Measurements from ENCODE around the gene SCCPDH.

DNA sequence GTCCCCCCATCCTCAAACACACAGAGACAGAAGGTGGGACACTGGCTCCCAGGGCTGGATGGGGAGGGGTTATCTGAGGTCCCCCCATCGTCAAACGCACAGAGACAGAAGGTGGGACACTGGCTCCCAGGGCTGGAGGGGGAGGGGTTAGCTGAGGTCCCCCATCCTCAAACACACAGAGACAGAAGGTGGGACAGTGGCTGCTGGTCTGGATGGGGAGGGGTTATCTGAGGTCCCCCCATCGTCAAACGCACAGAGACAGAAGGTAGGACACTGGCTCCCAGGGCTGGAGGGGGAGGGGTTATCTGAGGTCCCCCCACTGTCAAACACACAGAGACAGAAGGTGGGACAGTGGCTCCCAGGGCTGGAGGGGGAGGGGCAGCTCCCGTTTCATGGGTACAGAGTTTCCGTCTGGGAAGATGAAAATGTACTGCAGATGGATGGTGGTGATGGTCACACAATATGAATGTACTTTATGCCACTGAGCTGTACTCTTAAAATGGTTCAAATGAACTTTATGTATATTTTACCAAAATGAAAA lies 69.2 kb downstream of the SCCPDH start:
- TF ChIP-seq, protein P1, sequence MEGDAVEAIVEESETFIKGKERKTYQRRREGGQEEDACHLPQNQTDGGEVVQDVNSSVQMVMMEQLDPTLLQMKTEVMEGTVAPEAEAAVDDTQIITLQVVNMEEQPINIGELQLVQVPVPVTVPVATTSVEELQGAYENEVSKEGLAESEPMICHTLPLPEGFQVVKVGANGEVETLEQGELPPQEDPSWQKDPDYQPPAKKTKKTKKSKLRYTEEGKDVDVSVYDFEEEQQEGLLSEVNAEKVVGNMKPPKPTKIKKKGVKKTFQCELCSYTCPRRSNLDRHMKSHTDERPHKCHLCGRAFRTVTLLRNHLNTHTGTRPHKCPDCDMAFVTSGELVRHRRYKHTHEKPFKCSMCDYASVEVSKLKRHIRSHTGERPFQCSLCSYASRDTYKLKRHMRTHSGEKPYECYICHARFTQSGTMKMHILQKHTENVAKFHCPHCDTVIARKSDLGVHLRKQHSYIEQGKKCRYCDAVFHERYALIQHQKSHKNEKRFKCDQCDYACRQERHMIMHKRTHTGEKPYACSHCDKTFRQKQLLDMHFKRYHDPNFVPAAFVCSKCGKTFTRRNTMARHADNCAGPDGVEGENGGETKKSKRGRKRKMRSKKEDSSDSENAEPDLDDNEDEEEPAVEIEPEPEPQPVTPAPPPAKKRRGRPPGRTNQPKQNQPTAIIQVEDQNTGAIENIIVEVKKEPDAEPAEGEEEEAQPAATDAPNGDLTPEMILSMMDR (IDR thresholded peaks at IDR 0.05), result no peak
- TF ChIP-seq POLR2A (IDR thresholded peaks at IDR 0.05) (no peak), POLR2AphosphoS5 (IDR thresholded peaks at IDR 0.05) (no peak)

Data from sigmoid colon (tissue), 4 donors.